H1 (cell line): ENCODE data around the gene AGFG1. TPM values are rescaled to one million over a fixed set of nuclear protein-coding genes. Genes with fewer than 3 reads are reported as not detected.

ENCODE experiments used
- CTCF ChIP-seq, 3 experiments: IDR thresholded peaks; 1 replicate in 2 of 3; 2 replicates in 1 of 3; pipeline versions ENCODE4 v1.5.1 to v1.6.1; 2011; ENCODE audit warnings: low read length in 3 of 3, mild to moderate bottlenecking in 3 of 3, inconsistent platforms in 2 of 3, low read depth in 1 of 3, moderate library complexity in 1 of 3; ENCODE audit not compliant: insufficient read depth in 1 of 3; ENCODE audit errors: control extremely low read depth in 1 of 3
- SUZ12 ChIP-seq: fragments of 200-600 bp; sonication (generic); IDR thresholded peaks from 2 replicates; pipeline ENCODE4 v1.6.1; 2012; ENCODE audit warnings: mild to moderate bottlenecking, inconsistent platforms, low read length, moderate library complexity, mixed read lengths
- polyA plus RNA-seq, 7 experiments: library from polyadenylated mRNA; depleted of rRNA in 3 of 7; stranded (reverse) in 5 of 7; unstranded in 2 of 7; fragments of >200 nt in 5 of 7; fragments of 200-250 nt in 2 of 7; gene quantifications; 1 replicate in 5 of 7; 2 replicates in 1 of 7; 4 replicates in 1 of 7; pipeline versions ENCODE4 v1.2.1 to v1.2.3, GENCODE V29; 2011 to 2013; ENCODE audit warnings: missing spikeins in 2 of 7, mixed read lengths in 2 of 7
- total RNA-seq: library from RNA; stranded (reverse); fragmentation: NEBNext Ultra II Directional; extraction: Animal tissue kit (Norgen Biotek cat#: 25700); gene quantifications from 2 replicates; pipeline ENCODE4 v1.2.1, GENCODE V29; 2021

AGFG1 gene
- total and polyA plus RNA-seq, 2 of the 8 experiments (the other 6 are each of a cell fraction or from before 2014, with no cell fraction given), result 102 to 147 TPM

DNA sequence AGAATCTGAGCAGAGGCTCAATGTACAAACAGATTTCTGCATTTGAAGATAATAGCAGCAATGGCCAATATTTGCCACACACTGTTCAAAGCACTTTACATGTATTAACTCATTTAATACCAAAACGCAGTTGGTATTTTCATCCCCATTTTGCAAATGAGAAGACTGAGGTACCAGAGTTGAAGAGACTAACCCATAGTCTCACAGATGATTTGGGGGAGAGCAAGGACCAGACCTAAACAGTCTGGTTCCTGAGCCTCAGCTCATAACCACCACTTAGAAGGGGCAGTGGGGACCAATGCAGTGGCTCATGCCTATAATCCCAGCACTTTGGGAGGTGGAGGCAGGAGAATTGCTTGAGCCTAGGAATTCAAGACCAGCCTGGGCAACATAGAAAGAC lies 18.1 kb upstream of the AGFG1 start (continued):
- TF ChIP-seq CTCF (IDR thresholded peaks at IDR 0.05; ENCODE audit: control extremely low read depth in 1 of 3, insufficient read depth in 1 of 3, low read depth in 1 of 3, low read length in 3 of 3), result no peak
- no peak for TF ChIP-seq SUZ12
- TF ChIP-seq, all 59 proteins: peak for 0
